NOMO-1 treated with DMSO at 0.1 percent for 48 hours (cell line): ENCODE results near the gene PSME3IP1.
A peak's percentile ranks its signal among the peaks of the same experiment; 100 is the strongest.
"Not testable (repeated sequence)": the region's sequence is repeated elsewhere in the genome, so short reads cannot be mapped to it uniquely, and the experiment has no call there.

Experiments
- DNase-seq: peaks from one replicate; lab custom pipeline; 2025; ENCODE audit not compliant: unreplicated experiment; lab: John Stamatoyannopoulos, UW

The PSME3IP1 gene

DNA sequence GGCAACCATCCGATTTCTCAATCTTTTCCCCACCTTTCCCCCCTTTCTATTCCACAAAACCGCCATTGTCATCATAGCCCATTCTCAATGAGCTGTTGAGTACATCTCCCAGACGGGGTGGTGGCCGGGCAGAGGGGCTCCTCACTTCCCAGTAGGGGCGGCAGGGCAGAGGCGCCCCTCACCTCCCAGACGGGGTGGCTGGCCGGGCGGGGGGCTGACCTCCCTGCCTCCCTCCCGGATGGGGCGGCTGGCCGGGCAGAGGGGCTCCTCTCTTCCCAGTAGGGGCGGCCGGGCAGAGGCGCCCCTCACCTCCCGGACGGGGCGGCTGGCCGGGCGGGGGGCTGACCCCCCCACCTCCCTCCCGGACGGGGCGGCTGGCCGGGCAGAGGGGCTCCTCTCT is 14.5 kb upstream of the PSME3IP1 start:
- not testable (repeated sequence) for DNase-seq

DNA sequence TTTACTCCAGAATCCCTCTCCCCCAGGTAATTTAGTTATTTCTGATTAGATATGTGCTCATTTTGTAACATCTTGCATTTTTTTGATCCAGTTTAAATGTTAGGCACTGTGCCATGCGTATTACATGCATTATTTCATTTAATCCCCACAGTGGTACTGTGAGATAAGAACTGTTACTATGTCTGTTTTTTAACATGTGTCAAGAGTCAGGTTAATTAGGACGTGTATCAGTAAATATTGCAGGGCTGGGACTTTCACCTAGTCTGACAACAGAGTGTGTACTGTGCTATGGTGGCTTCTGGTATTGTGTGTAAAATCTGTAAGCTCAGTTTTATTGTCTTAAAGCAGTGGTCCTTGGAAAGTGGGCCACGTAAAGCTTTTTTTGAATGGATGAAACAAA is 10.9 kb upstream of the PSME3IP1 start:
- no peak for DNase-seq

DNA sequence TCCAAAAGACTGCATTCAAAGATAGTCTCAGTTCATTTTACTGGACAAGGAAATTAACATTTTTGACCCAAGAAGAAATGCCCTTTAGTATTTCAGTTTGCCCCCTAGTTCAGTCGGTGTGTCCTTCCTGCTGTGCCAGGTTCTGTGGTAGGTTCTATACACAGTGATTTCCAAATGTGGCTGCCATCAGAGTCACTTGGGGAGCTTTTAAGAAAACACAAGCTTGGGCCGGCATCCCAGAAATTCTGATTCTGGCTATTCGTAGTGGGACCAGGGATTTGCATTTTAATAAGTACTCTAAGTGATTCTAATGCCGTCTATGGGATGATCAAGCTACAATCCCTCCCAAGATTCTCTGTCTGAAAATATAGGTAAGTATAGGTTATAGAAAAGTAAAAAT is 10.4 kb upstream of the PSME3IP1 start:
- DNase-seq, result no peak

DNA sequence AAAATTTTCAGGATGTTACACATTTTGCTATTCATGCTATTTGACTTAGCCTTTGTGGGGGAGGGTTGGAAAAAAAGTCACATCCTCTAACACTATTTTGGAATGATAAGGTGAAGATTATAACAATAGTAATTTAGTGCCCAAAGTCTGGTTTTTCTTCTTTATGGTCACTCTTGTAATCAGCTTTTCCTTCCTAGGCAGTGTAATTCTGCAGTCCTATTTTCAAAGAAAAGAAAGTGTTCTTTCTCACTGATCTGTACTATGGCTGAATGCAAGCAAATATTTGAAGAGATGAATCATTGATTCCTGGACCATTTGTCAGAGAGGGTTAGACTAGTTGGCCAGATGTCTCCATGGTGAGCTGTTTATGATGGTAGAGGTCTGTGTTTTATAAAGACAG is 8.7 kb upstream of the PSME3IP1 start:
- no peak for DNase-seq

DNA sequence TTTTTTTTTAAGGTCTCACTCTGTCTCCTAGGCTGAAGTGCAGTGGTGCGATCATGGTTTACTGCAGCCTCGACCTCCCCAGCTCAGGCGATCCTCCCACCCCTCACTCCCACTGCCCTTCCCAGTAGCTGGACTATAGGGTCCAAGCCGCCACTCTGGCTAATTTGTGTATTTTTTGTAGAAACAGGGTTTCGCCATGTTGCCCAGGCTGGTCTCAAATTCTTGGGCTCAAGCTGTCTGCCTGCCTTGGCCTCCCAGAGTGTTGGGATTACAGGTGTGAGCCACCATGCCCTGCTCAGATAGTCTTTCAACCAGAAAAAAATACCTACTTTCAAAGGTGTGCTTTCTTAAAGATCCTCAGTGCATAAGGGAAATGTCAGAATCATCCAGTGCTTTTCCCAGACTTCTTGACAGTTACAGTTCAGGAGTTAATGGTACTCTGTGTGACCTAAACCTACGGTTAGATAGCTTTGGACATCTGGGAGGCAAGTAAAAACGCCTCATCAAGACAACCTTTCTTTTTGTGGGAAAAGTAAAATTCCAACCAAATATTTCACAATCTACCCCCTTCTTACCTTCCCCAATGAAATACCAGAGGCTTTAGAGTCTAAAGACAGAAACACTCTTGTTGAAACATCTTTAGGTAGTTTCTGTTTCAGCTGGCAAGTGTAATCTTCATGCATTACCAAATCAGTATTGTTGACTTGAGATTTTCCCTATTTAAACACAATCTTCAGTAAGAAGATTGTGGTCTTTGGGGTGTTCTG is 7.1 kb upstream of the PSME3IP1 start:
- no peak for DNase-seq

DNA sequence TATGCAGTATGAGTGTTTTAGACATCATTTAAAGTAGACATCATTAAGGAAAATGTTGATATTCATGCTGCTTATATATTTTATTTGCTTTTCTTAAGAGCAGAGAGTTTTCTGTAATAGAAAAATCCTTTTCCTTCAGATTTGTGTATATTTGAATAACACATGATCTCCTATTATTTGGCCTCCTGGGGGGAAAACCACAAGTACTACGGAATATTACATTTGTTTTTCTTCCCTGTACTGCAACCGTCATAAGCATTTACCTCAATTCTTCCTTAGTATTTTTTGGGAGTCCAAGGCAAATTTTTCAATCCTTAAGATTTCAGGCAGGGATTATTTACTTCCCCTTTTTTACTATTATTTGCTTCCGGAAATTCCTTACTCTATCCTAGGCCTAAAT is 6.3 kb upstream of the PSME3IP1 start:
- no peak for DNase-seq

DNA sequence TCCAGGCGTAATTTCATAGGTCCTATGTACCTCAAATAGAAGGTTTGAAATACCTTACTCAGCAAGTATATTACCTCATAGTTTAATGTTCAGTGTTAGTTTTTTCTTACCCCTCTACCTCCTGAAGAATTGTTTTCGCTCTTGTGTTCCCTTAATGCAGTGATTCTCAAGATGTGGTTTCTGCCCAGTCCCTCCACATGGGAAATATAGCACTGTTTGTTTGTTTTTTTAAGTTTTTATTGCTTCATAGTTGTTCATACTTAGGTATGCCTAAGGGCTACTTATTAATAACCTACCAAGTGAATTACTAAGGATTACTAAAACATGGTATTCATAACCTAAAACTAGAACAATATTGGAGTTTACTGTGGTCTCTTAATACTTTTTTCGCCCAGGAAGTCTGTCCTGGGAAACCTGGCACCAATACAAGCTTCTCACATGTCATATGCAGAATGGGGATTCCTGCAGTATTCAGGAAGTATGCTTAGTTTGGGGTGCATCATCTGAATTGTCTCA is 5.3 kb upstream of the PSME3IP1 start:
- DNase-seq, result no peak

DNA sequence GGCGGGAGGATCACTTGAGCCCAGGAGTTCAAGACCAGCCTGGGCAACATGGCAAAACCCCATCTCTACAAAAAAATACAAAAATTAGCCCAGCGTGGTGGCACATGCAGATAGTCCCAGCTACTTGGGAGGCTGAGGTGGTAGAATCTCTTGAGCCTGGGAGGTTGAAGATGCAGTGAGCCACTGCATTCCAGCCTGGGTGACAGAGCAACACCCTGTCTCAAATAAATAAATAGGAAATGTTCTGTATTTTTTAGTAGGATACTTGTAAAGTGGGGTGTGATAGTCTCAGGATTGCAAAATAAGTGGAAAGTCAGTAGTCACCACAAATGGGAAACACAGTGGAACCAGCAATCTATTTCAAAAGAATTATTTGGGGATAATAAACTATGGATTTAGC is 4.3 kb upstream of the PSME3IP1 start:
- no peak for DNase-seq

DNA sequence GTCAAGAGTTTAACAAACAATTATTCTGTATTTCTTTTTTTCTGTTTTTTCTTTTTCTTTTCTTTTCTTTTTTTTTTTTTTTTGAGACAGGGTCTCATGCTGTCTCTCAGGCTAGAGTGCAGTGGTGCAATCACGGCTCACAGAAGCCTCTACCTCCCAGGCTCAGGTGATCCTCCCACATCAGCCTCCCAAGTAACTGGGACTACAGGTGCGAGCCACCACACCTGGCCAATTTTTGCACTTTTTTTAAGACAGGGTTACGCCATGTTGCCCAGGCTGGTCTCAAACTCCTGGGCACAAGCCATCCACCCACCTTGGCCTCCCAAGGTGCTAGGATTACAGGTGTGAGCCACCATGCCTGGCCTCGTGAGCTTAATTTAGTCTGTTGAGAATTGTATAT is 3.7 kb upstream of the PSME3IP1 start:
- not testable (repeated sequence) for DNase-seq

DNA sequence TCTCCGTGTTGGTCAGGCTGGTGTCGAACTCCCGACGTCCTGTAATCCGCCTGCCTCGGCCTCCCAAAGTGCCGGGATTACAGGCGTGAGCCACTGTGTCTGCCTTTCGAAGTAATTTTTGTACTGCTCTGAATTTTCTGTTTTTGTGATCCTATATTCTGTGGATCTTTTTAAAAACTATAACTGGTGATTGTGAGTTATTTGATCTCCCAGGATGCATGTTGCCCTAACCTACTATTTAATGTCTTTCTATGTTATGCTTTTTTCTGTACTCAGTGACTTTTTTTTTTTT is 2.8 kb upstream of the PSME3IP1 start:
- DNase-seq, result no peak

DNA sequence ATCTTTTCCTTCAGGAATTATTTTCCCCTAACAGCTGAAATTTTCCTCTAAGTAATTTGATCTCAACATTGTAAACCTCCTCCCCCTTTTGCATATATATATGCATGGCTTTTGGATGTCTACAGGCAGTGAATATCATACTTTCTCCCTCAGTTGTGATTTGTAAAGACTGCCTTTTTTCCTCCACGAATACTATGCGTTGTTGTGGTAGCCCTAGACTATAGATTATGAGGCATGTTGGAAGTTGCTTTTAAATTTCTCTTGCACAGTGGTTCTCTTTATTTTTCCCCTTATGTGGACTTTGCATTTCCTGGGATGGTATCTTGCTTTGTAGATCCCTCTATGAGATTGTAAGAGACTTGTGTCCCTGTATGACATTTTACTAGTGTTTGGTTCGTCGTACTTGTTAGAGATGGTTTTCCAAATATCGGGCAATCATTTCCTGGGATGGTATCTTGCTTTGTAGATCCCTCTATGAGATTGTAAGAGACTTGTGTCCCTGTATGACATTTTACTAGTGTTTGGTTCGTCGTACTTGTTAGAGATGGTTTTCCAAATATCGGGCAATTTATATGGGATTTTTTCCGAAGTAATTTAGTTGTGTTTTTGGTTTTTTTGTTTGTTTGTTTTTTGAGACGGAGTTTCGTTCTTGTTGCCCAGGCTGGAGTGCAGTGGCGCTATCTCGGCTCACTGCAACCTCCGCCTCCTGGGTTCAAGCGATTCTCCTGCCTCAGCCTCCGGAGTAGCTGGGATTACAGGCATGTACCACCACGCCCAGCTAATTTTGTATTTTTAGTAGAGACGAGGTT is 2.3 kb upstream of the PSME3IP1 start:
- DNase-seq, result not testable (repeated sequence)

DNA sequence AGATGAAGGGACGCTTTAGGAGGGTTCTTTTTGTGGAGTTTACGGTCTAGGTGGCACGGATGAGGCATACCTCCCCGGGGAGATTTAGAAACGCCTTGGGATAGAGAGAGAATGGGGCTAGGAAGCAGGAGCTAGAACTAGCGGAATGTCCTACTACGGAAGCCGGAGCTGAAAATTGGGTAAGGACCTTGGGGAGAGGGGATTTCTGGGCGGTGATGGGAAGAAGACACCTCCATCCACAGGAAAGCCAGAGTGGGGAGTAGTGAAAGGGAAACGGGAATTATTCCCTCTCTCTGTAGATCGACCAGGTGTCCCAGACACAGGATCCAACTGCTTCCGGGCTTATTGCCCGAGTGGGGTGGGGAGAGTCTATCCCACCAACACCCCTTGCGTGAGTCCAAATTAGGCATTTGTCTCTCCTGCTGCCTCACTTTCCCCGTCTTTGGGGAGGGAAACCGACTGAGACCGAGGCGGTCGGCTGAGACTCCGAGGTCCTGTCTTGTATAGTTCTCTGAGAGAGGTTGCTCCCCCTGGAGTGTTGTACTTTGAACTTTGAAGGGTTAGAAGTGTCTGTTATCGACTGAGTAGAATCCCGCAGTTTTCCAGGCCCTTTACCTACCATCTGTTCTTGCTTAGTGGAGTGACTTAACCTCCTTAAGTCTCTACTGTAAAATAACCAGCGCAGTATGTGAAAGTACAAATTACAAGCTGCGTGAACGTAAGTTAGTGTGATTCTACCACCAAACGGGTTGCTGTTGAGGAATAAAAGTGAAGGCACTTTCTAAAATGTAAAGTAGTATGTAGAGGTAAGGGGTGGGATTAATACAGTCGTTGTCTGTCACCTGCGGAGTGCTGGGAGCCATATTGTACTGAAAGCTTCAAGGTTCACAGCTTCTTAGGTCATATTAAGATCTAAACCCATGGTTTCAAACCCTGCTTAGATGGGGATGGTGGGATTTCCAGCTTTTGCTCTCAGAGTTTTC is 1.3 kb upstream of the PSME3IP1 start:
- peak; percentile 6 for DNase-seq

DNA sequence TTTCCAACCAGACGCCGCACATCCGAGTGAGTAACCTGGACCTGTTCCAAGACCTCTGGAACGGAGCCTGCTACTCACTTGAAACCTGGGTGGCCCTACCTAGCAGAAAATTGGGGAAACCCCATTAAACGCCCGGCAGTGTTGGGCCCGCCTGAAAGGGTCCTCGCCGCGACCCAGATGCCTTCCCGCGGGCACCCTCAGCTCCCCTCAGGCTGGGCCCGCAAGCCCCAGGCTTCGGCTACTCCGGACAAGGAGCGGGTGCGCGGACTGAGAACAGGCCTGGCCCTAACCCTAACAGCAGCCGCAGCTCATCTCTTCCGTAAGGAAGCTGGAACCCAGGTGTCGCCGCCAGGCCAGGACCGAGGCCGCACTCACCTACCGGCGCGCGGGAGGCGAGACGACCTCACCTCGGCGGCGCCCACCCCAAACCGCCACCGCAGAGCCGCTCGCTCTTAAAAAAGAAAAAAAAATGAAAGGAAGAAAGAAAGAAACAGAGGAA is 344 bp downstream of the PSME3IP1 start:
- no peak for DNase-seq

DNA sequence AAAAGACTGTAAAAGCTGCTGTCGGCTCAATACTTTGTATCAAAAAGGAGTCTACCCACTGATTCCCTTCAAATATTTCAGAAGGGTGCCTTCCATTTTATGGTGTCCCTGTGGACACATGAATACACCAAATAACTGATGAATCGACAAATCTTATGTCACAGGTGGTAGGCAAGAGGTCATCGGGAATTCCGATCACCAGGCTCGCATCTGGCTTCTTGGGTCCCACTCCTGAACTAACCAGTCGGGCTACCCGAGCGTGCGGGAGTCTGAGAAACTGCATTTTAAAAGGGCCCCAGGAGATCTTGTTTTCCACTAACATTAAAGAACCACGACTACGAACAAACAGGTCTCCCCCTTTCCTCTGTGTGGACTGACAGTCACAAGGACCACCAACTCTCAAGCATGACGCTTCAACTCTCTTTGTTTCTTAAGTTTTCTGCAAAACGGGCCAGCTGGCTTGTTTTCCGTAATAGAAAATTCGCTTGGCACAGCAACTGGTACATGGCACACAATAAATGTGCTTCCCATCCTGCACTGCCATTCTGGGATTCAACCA is 873 bp downstream of the PSME3IP1 start:
- DNase-seq, result no peak

DNA sequence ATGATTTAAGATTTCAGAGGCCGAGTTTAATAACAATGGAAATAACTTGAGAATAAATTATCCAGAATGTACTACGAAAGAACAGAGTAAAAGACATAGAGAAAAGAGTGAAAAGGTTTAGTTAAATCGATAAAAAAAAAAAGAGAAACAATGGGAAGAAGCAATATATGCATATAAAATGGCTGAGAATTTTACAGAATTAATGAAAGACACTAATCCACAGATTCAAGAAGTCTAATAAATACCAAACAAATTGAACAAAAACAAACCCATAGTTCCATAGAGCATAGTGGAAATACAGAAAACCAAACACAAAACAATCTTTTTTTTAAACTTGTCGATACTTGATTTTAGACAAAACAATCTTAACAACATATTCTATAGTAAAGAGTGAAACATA is 1.7 kb downstream of the PSME3IP1 start:
- DNase-seq, result no peak

DNA sequence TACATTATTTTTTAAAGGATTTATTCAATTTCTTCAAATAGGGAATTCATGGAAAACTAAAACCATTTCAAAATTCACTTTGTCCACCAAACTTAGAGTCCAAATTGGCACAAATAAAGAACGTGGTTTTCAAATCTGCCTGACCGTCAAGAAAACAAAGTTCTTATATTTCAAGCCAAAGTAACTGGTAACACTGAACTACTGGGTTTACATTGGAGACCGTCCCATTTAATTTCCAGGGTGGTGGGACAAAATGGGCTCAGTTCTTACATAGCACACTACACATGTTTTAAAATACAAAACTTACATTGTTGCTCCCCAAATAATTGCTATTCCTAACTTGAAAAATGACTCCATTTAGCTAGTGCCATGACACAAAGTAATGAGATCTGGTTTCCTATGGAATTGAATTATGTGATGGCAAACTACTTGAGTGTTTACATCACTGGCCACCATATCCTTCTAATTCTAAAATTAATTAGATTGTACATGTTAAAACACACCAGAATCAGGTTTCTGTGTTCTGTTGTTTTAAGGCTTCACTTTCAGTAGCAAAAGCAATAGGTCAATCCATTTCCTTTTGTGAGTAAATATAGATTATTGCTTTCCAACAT is 6.5 kb downstream of the PSME3IP1 start:
- no peak for DNase-seq

DNA sequence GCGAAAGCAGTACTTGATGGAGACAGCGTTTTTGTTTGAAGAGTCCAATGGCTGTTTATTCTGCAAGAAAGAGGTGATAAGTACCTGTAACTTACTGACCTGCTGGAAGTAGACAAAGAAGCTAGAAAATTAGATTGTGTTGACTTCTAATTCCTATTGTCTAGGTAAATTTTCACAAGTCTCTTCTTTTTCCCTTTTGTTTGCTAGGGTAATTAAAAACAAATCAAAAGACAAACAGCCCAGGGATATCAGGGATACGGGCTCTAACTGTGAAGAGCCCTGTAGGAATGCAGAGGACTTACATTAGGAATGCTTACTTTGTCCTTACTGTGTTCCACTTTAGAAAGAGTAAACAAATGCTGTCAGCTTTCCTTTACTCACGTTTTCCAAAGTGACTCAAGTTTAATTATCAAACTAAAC is 7.0 kb downstream of the PSME3IP1 start:
- no peak for DNase-seq

DNA sequence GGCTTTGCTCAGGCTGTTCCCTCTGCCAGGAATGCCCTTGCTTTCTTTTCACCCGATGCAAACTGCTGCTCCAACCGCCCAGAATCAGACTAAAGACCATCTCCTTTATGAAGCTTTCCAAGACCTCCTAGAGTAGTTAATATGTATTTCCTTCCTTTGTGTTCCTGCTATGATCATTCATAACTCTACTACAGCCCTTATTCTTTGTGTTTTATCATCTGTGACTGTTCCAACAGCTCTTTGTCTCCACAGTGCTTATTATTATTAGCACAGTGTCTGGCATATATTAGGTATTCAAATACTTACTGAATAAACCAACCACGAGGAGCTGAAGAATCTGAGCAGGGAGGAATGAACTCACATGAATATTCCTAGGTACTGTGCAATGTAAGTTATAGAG is 7.6 kb downstream of the PSME3IP1 start:
- no peak for DNase-seq

DNA sequence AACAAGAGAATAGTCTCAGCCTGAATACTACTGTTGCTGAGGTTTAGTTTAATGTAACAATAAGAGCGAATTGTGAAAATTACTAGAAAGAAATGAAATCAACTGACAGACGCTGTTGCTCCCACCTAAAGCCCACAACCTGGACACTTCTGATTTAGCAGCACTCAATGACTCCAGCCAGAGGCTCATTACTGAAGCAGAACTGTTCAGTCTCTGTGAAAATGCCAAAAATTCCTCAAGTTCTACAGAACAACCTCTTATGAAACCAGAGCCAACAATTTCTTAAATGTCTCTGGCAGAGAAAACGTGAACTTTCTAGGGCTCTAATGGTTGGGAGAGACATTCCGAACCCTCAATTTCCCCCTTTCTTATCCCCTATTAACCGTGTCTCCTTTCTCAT is 9.9 kb downstream of the PSME3IP1 start:
- no peak for DNase-seq

DNA sequence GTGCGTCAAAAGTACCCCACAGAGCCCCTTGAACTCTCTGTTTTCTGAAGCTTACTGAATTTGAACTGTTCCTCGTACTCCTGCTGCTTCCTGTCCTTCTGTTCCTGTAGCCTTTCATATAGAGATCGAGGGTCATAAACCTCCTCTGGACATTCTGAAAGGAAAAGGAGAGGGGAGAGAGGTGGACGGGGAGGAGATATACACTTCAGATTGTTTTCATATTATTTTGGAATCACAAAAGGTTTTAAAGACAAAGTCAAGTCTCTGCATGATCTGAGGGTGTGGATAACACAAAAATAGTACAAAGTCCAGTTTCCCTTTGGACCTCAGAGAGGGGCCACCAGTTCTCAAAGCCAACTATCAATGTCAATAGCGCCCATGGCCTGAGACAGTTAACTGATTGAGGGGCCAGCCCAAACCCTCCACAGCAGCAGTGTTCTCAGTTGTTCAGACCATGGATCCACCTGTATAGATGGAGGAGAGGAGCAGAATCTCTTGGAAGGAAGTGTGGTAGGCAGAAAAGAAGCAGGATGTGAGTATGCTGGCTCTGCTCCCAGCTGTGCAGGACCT is 13.0 kb downstream of the PSME3IP1 start:
- no peak for DNase-seq
